H54 (cell line): ENCODE results near the gene PPP1R10.
"Not testable (repeated sequence)": the region's sequence is repeated elsewhere in the genome, so short reads cannot be mapped to it uniquely, and the experiment has no call there.

ENCODE experiments used
- DNase-seq: peaks from one replicate; pipeline ENCODE4 v3.0.0; 2011; ENCODE audit warnings: low spot score, mixed read lengths; ENCODE audit not compliant: insufficient read length
- FAIRE-seq: peaks from 3 replicates; lab custom pipeline; 2011; peaks lifted over from hg19 to GRCh38; lab: Jason Lieb, UNC
- POLR2A ChIP-seq: IDR thresholded peaks from 2 replicates; pipeline ENCODE4 v1.6.1; 2011; ENCODE audit warnings: low read depth, mild to moderate bottlenecking, low read length

PPP1R10 gene

GRCh38 chr6:30616811-30617564 lies at the start of gene PPP1R10:
PPP1R10 (minus strand) TSS chr6:30617243; CDS start chr6:30609944, 7,299 bp downstream.
- TF ChIP-seq POLR2A = peak; percentile 83
- DNase-seq (peak; percentile 79), FAIRE-seq (peak; percentile 95)

- DNase-seq, FAIRE-seq: not testable (repeated sequence)
Observed at GRCh38 chr6:30666300-30666699, 49.3 kb upstream of the PPP1R10 start.

- no peak for FAIRE-seq
- DNase-seq = no peak
- TF ChIP-seq POLR2A = no peak
Observed at GRCh38 chr6:30664994-30665767, 48.1 kb upstream of the PPP1R10 start.

- not testable (repeated sequence) for FAIRE-seq, DNase-seq
Observed at GRCh38 chr6:30657922-30658321, 40.9 kb upstream of the PPP1R10 start.

- TF ChIP-seq POLR2A = no peak
- DNase-seq = no peak
- FAIRE-seq = no peak
Observed at GRCh38 chr6:30657454-30657853, 40.4 kb upstream of the PPP1R10 start.

GRCh38 chr6:30656513-30656912 lies 39.5 kb upstream of the PPP1R10 start:
- FAIRE-seq (no peak), DNase-seq (no peak)

GRCh38 chr6:30655743-30656094 lies 38.7 kb upstream of the PPP1R10 start:
- no peak for DNase-seq
- TF ChIP-seq POLR2A = no peak
- FAIRE-seq = no peak

More at GRCh38 chr6:30656513-30656912, 39.5 kb upstream of the PPP1R10 start:
- no peak for TF ChIP-seq POLR2A

- DNase-seq (no peak), FAIRE-seq (no peak)
- no peak for TF ChIP-seq POLR2A
Observed at GRCh38 chr6:30654798-30655742, 38.0 kb upstream of the PPP1R10 start.

- DNase-seq = no peak
- no peak for TF ChIP-seq POLR2A
- FAIRE-seq = no peak
Observed at GRCh38 chr6:30651143-30651542, 34.1 kb upstream of the PPP1R10 start.

- FAIRE-seq = no peak
- peak; percentile 34; the same call in 1 of the 2 replicates for TF ChIP-seq POLR2A
- DNase-seq = peak; percentile 82
Observed at GRCh38 chr6:30647242-30648116, 30.4 kb upstream of the PPP1R10 start.

GRCh38 chr6:30646450-30647241 lies 29.6 kb upstream of the PPP1R10 start, which contains the start of gene C6orf136:
C6orf136 (plus strand) TSS chr6:30647133; CDS start chr6:30647232, 99 bp downstream.
- FAIRE-seq (no peak), DNase-seq (peak; percentile 90)
- TF ChIP-seq POLR2A = no peak

- no peak for FAIRE-seq
- TF ChIP-seq POLR2A = no peak
- DNase-seq = no peak
Observed at GRCh38 chr6:30645989-30646388, 28.9 kb upstream of the PPP1R10 start.
